HepG2 (cell line): ENCODE data around the gene RPP14. TPM values are rescaled to one million over a fixed set of nuclear protein-coding genes. Genes with fewer than 3 reads are reported as not detected.

ENCODE experiments used
- ADNP ChIP-seq: sonication (generic); formaldehyde crosslinking; IDR thresholded peaks from 2 replicates; pipeline ENCODE4 v1.4.0; 2020; ENCODE audit warnings: missing genetic modification reagents
- CREM ChIP-seq, 2 experiments: sonication (generic) in 1 of 2; formaldehyde crosslinking in 1 of 2; IDR thresholded peaks; 2 replicates each; pipeline versions ENCODE4 v1.4.0 to v1.6.1; 2016 to 2020; ENCODE audit warnings: antibody characterized with exemption in 1 of 2, mild to moderate bottlenecking in 1 of 2, missing genetic modification reagents in 1 of 2
- HHEX ChIP-seq: IDR thresholded peaks from 2 replicates; pipeline ENCODE4 v1.6.1; 2016; ENCODE audit warnings: control low read depth
- HMGA1 ChIP-seq: sonication (generic); formaldehyde crosslinking; conservative IDR thresholded peaks from 2 replicates; pipeline ENCODE4 v1.4.0; 2020; ENCODE audit warnings: missing genetic modification reagents
- HNRNPLL ChIP-seq: fragments of 200-400 bp; formaldehyde crosslinking; IDR thresholded peaks from 2 replicates; pipeline ENCODE4 v1.6.1; 2017; ENCODE audit warnings: mild to moderate bottlenecking, low read depth, low read length; ENCODE audit not compliant: poor library complexity, severe bottlenecking
- HOXA3 ChIP-seq: sonication (generic); formaldehyde crosslinking; IDR thresholded peaks from 2 replicates; pipeline ENCODE4 v1.5.0; 2020; ENCODE audit warnings: missing genetic modification reagents
- HOXA9 ChIP-seq: sonication (generic); formaldehyde crosslinking; IDR thresholded peaks from 2 replicates; pipeline ENCODE4 v1.8.1; 2022; ENCODE audit warnings: missing genetic modification reagents, mild to moderate bottlenecking, moderate library complexity, borderline replicate concordance
- JDP2 ChIP-seq: sonication (generic); formaldehyde crosslinking; IDR thresholded peaks from 2 replicates; pipeline ENCODE4 v1.8.1; 2022; ENCODE audit warnings: missing genetic modification reagents, borderline replicate concordance
- REL ChIP-seq: sonication (generic); formaldehyde crosslinking; conservative IDR thresholded peaks from 2 replicates; pipeline ENCODE4 v1.8.0; 2022; ENCODE audit warnings: mild to moderate bottlenecking, missing genetic modification reagents, moderate library complexity
- RFXAP ChIP-seq: sonication (generic); formaldehyde crosslinking; IDR thresholded peaks from 2 replicates; pipeline ENCODE4 v1.4.0; 2020; ENCODE audit warnings: missing genetic modification reagents, borderline replicate concordance
- SMAD3 ChIP-seq: sonication (generic); formaldehyde crosslinking; IDR thresholded peaks from 2 replicates; pipeline ENCODE4 v1.4.0; 2020; ENCODE audit warnings: missing genetic modification reagents
- SP140L ChIP-seq: sonication (generic); formaldehyde crosslinking; IDR thresholded peaks from 2 replicates; pipeline ENCODE4 v1.4.0; 2020; ENCODE audit warnings: missing genetic modification reagents, borderline replicate concordance
- ZNF260 ChIP-seq: sonication (generic); formaldehyde crosslinking; IDR thresholded peaks from 2 replicates; pipeline ENCODE4 v1.4.0; 2020; ENCODE audit warnings: missing genetic modification reagents, low read depth, mild to moderate bottlenecking, borderline replicate concordance
- ZNF317 ChIP-seq: sonication (generic); formaldehyde crosslinking; IDR thresholded peaks from 2 replicates; pipeline ENCODE4 v1.5.0; 2020; ENCODE audit warnings: mild to moderate bottlenecking, missing genetic modification reagents
- ZNF724P ChIP-seq: sonication (generic); formaldehyde crosslinking; IDR thresholded peaks from 2 replicates; pipeline ENCODE4 v1.8.0; 2022; ENCODE audit warnings: missing genetic modification reagents, borderline replicate concordance
- ZNF788 ChIP-seq: sonication (generic); formaldehyde crosslinking; IDR thresholded peaks from 2 replicates; pipeline ENCODE4 v1.5.0; 2020; ENCODE audit warnings: mild to moderate bottlenecking, missing genetic modification reagents, borderline replicate concordance
- polyA plus RNA-seq, 8 experiments: library from polyadenylated mRNA; depleted of rRNA in 3 of 8; stranded (reverse) in 7 of 8; unstranded in 1 of 8; fragments of >200 nt; fragmentation: Illumina TruSeq in 4 of 8; extraction: Trizol in 4 of 8; gene quantifications; 2 replicates each; pipeline versions ENCODE4 v1.2.1 to v1.2.3, GENCODE V29; 2011 to 2016; ENCODE audit warnings: low read depth in 4 of 8, missing spikeins in 1 of 8, mixed read lengths in 1 of 8; ENCODE audit not compliant: insufficient read depth in 1 of 8
- total RNA-seq, 5 experiments: library from RNA; depleted of rRNA; stranded (reverse); fragments of >200 nt; fragmentation: Illumina TruSeq; extraction: Trizol; gene quantifications; 2 replicates each; pipeline ENCODE4 v1.2.3, GENCODE V29; 2016; ENCODE audit warnings: low read depth in 1 of 5
- TF ChIP-seq, protein P1 (sequence below): IDR thresholded peaks from 2 replicates; pipeline ENCODE4 v1.6.1; 2016
- TF ChIP-seq, protein P2 (sequence below): sonication (generic); formaldehyde crosslinking; IDR thresholded peaks from 2 replicates; pipeline ENCODE4 v1.5.1; 2020; ENCODE audit warnings: mild to moderate bottlenecking, moderate library complexity, missing genetic modification reagents
- TF ChIP-seq, protein P3 (sequence below): IDR thresholded peaks from 2 replicates; pipeline ENCODE4 v1.6.1; 2016; ENCODE audit warnings: low read depth, control low read depth
- TF ChIP-seq, protein P4 (sequence below): sonication (generic); formaldehyde crosslinking; IDR thresholded peaks from 2 replicates; pipeline ENCODE4 v1.5.0; 2020; ENCODE audit warnings: missing genetic modification reagents, mild to moderate bottlenecking, borderline replicate concordance
- TF ChIP-seq, protein P5 (sequence below): sonication (generic); formaldehyde crosslinking; IDR thresholded peaks from 2 replicates; pipeline ENCODE4 v1.4.0; 2020; ENCODE audit warnings: mild to moderate bottlenecking, missing genetic modification reagents
- TF ChIP-seq, protein P6 (sequence below): sonication (generic); formaldehyde crosslinking; IDR thresholded peaks from 2 replicates; pipeline ENCODE4; 2020; ENCODE audit warnings: missing genetic modification reagents, mild to moderate bottlenecking, borderline replicate concordance

Gene RPP14
- total and polyA plus RNA-seq, 2 of the 13 experiments (the other 11 are each of a cell fraction or from before 2014, with no cell fraction given), result 15.4 to 16.2 TPM

DNA sequence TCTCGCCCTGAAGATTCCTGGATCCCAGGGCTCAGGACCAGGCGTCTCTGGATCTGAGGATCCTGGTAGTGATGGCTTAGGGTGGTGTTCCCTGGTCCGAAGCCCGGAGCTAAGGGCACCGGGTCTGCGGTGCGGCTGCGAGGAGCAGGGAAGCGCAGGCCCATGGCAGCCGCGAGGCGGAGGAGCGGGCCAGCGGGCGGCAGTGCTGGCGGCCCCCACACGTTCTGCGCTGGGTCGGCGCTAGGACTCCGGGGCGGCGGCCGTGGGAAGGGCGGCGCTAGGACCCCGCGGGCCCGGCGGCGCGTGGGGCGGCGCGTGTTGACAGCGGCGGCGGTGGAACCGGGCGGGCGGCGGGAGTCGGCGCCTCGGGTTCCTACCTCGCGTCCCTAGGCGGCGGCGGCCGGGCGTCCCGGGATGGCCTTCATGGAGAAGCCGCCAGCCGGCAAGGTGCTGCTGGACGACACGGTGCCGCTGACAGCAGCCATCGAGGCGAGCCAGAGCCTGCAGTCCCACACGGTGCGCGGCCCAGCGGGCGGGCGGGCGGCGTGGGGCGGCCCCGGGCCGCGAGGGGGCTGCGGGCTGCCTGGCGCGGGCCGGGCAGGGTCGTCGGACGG, 26.6 kb downstream of the RPP14 start, which contains the start of gene PXK (continued):
- TF ChIP-seq, protein P1, sequence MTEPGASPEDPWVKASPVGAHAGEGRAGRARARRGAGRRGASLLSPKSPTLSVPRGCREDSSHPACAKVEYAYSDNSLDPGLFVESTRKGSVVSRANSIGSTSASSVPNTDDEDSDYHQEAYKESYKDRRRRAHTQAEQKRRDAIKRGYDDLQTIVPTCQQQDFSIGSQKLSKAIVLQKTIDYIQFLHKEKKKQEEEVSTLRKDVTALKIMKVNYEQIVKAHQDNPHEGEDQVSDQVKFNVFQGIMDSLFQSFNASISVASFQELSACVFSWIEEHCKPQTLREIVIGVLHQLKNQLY (CRISPR knock-in tag), result no peak
- no peak for TF ChIP-seq ZNF724P (CRISPR knock-in tag)
- TF ChIP-seq, protein P2, sequence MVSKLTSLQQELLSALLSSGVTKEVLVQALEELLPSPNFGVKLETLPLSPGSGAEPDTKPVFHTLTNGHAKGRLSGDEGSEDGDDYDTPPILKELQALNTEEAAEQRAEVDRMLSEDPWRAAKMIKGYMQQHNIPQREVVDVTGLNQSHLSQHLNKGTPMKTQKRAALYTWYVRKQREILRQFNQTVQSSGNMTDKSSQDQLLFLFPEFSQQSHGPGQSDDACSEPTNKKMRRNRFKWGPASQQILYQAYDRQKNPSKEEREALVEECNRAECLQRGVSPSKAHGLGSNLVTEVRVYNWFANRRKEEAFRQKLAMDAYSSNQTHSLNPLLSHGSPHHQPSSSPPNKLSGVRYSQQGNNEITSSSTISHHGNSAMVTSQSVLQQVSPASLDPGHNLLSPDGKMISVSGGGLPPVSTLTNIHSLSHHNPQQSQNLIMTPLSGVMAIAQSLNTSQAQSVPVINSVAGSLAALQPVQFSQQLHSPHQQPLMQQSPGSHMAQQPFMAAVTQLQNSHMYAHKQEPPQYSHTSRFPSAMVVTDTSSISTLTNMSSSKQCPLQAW (CRISPR knock-in tag), result no peak
- no peak for TF ChIP-seq RFXAP (CRISPR knock-in tag)
- TF ChIP-seq HOXA9 (CRISPR knock-in tag), result peak; percentile 57; the same call in 1 of the 2 replicates
- TF ChIP-seq JDP2 (CRISPR knock-in tag), result no peak; the same call in 1 of the 2 replicates
- peak; percentile 54 for TF ChIP-seq HNRNPLL
- no peak for TF ChIP-seq CREM (IDR thresholded peaks at IDR 0.05)
- no peak for TF ChIP-seq CREM (CRISPR knock-in tag; IDR thresholded peaks at IDR 0.05)
- TF ChIP-seq, protein P3, sequence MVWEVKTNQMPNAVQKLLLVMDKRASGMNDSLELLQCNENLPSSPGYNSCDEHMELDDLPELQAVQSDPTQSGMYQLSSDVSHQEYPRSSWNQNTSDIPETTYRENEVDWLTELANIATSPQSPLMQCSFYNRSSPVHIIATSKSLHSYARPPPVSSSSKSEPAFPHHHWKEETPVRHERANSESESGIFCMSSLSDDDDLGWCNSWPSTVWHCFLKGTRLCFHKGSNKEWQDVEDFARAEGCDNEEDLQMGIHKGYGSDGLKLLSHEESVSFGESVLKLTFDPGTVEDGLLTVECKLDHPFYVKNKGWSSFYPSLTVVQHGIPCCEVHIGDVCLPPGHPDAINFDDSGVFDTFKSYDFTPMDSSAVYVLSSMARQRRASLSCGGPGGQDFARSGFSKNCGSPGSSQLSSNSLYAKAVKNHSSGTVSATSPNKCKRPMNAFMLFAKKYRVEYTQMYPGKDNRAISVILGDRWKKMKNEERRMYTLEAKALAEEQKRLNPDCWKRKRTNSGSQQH (CRISPR knock-in tag), result 0 out of 2 replicates have a peak, but pooled peaks have one; percentile 33
- TF ChIP-seq, protein P4, sequence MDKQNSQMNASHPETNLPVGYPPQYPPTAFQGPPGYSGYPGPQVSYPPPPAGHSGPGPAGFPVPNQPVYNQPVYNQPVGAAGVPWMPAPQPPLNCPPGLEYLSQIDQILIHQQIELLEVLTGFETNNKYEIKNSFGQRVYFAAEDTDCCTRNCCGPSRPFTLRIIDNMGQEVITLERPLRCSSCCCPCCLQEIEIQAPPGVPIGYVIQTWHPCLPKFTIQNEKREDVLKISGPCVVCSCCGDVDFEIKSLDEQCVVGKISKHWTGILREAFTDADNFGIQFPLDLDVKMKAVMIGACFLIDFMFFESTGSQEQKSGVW (CRISPR knock-in tag), result no peak
- peak; percentile 35; the same call in 1 of the 2 replicates for TF ChIP-seq ZNF788 (CRISPR knock-in tag)
- peak; percentile 81 for TF ChIP-seq HOXA3 (CRISPR knock-in tag)
- no peak for TF ChIP-seq SP140L (CRISPR knock-in tag)
- TF ChIP-seq, protein P5, sequence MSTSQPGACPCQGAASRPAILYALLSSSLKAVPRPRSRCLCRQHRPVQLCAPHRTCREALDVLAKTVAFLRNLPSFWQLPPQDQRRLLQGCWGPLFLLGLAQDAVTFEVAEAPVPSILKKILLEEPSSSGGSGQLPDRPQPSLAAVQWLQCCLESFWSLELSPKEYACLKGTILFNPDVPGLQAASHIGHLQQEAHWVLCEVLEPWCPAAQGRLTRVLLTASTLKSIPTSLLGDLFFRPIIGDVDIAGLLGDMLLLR, result peak; percentile 39; the same call in 1 of the 2 replicates
- TF ChIP-seq ZNF260 (CRISPR knock-in tag), result no peak
- TF ChIP-seq SMAD3 (CRISPR knock-in tag), result no peak
- no peak for TF ChIP-seq HMGA1 (CRISPR knock-in tag)
- no peak for TF ChIP-seq ZNF317 (CRISPR knock-in tag)
- TF ChIP-seq REL (CRISPR knock-in tag), result no peak
- TF ChIP-seq HHEX (CRISPR knock-in tag), result no peak
- TF ChIP-seq, protein P6, sequence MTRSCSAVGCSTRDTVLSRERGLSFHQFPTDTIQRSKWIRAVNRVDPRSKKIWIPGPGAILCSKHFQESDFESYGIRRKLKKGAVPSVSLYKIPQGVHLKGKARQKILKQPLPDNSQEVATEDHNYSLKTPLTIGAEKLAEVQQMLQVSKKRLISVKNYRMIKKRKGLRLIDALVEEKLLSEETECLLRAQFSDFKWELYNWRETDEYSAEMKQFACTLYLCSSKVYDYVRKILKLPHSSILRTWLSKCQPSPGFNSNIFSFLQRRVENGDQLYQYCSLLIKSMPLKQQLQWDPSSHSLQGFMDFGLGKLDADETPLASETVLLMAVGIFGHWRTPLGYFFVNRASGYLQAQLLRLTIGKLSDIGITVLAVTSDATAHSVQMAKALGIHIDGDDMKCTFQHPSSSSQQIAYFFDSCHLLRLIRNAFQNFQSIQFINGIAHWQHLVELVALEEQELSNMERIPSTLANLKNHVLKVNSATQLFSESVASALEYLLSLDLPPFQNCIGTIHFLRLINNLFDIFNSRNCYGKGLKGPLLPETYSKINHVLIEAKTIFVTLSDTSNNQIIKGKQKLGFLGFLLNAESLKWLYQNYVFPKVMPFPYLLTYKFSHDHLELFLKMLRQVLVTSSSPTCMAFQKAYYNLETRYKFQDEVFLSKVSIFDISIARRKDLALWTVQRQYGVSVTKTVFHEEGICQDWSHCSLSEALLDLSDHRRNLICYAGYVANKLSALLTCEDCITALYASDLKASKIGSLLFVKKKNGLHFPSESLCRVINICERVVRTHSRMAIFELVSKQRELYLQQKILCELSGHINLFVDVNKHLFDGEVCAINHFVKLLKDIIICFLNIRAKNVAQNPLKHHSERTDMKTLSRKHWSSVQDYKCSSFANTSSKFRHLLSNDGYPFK (CRISPR knock-in tag), result no peak
- TF ChIP-seq ADNP (CRISPR knock-in tag), result peak; percentile 69; the same call in 1 of the 2 replicates
